GM19463 (cell line): ENCODE data around the gene JADE2.
"Not testable (repeated sequence)": the region's sequence is repeated elsewhere in the genome, so short reads cannot be mapped to it uniquely, and the experiment has no call there.

Experiments used
- ATAC-seq: cut with Tn5 transposase; IDR thresholded peaks from one replicate; pipeline ENCODE4 v1.9.1; 2021; ENCODE audit warnings: mild to moderate bottlenecking, moderate library complexity; ENCODE audit not compliant: unreplicated experiment

Gene JADE2

DNA sequence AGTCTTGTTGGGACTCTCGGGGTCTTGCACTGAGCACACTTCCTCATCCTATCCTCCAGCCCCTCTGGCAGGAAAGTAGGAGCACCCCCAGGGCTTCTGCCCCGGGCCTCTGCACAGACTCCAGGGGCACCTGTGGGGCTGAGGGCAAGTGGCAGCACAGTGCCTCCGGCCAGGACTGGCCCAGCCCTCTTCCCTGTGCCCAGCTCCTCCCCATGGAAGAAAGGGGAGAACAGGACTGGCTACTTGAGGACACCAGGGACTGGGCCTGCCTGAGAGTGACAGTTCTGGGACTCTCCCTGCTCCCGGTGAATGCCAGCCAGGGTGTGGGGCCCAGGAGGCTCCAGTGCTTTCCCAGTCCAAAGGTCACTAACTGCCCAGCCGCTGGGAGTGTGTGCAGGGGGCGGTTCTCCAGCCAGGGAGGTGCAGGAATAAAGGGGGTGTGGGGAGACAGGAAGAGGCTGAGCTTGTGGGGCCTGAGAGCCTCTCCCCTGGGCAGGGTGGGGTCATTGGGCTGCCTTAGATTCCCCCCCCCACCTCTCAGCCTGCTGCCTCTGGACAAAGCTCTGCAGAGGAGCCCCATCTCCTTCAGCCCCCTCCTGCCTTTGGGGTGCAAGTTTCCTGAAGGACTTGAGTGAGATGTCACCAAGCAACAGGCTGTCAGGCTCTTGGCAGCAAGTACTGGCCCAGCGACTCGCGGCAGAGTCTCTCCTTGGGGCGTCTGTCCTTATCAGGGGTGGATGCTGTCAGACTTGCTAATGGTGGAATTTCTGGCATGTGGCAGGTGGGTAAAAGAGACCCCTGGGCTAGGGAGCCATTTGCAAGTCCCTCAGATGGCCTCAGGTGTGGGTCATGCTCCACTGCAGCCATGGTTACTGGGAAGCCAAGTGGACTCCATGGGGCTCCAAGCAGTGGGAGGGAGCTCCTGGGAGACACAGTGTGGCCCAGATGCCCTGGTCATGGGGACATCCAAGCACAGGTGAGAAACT, 19.1 kb upstream of the JADE2 start:
- no peak for ATAC-seq

DNA sequence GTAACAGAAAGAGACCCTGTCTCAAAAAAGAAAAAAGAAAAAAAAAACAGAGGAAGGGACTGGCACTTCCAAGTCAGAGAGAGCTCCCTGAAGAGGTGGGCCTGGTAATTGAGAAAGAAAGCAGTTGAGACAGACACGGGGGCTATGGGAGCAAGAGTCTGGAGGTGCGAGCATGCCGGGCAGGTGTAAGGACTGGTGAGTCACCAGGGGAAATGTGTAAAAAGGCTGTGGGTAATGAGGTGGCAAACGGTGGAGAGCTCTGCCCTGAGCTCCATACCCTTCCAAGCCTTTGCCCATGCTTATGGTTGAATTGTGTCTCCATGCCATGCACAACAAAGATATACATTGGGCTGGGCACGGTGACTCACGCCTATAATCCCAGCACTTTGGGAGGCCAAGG, 18.0 kb upstream of the JADE2 start:
- no peak for ATAC-seq

DNA sequence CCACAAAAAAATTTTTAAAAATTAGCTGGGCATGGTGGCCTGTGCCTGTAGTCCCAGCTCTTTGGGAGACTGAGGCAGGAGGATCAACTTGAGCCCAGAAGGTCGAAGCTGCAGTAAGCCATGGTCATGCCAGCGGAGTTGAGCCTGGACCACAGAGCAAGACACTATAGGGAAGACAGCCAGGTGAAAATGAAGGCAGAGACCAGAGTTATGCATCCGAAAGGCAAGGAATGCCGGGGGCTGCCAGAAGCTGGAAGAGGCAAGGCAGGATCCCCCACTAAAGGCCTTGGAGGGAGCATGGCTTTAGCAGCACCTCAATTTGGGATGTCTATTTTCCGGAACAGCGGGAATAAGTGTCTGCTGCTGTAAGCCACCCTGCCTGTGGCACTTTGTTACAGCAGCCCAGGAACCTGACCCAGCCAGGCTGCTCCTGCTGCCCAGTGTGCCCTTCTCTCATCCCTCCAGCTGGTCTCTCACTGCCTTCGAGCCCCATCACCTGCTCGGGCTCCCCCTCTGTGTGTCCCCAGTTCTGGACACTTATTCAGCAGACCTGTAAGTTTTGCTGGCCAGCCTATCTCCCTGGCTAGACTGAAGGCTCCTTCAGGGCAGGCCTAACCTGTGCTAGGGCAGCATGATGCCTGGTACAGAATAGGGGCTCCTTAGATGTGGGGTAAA, 16.8 kb upstream of the JADE2 start:
- no peak for ATAC-seq

DNA sequence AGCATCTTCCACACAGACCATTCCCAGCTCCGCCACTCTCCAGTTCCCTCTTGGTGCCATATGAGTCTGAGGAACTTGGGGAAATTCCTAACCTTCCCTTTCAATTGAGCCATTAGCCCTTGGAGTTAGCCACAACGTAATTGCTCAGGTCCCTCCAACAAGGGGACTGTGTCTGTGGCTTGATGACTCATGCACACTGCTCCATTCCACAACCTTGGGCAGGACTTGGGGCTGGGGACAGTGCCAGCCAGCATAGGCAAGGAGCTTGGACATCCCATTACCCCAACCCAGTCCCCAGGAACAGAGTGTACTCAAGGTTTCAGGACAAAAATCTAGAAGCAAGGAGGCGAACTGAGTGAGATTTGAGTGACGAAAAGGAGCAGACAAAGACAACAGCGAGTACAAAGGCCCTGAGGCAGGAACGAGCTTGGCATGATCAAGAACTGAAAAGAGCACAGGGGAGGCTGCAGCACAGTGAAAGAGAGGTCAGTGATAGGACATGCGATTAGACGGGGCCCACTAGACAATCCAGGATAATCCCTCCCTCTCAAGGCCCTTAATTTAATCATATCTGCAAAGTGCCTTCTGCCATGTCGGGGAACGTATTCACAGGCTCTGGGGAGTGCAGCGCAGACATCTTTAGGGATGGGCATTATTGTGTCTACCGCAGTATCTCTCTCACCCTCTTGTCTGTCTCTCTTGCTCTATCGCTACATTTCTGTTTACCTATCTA, 16.0 kb upstream of the JADE2 start:
- ATAC-seq, result no peak

DNA sequence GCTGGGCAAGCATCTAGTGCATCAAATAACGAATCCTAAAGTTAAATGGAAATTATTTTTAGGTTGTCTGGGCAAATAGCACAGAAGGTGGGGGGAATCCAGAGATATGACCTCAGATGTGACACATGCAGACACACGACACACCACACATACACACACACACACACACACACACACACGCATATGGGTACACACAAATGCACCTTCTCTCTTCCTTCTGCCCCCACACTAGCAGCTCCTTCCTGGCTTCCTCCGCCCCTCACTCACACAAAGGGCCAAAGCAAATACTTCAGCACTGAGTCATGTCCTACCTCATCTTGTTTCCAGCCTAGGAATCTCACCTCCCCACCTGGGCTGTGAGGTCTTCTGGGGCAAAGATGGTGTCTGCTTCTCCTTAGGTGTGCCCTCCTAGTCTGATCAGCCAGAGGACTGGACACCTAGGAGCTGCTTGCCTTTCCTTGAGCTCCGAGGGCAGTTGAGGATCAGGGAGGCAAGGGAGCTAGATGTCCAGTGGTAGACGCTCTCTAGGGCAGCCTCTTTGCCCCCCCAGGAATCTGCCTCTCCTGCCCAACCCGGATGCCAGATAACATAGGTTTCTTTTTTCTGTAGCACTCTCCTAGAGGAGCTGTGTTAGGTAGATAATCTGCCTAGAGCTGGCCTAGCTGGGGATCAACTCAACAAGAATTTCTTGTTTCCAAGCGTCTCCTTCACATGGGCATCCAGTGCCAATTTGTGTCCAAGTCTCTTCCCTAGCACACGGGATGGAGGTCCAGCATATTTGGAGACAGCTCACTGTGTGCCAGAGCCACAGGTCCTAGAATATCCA, 14.3 kb upstream of the JADE2 start:
- no peak for ATAC-seq

DNA sequence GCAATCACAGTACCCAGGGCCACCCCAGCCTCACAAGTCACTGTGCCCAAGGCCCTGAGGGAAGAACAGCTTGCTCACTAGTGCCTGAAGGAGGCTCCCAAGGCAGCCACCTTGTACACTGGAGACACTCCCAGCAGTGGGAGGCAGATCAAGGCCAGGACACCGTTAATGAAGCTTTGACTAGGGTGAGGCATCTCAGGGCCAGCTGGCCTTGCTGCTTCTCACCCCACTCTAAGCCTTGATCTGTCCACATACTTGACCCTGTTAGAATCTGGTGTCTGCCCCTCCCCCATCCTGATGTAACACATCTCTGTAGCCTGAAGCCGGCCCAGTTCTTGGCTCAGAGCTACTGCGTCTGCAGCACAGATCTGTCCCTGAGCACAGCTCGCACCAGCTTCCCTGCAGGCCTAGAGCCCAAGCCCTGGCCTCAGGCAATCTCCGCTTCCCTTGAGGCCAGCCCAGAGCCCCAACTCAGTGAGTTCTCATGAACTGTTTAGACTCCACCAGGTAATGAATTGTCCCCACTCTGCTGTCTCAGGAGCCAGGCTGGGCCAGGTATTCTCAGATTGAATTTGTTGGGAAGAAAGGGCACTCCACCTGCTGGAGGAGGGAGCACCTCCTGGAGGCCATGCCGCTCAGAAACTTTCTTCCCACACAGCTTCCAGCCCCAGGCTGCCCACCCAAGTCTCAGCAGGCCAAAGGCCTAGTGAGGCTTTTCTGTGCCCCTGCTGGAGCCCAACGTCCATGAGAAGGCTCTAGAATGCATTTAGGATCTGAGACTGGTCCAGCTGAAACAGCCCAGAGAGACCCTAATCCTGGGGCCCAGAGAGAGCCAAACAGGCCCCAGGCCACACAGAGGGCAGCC, 13.4 kb upstream of the JADE2 start:
- ATAC-seq, result no peak

DNA sequence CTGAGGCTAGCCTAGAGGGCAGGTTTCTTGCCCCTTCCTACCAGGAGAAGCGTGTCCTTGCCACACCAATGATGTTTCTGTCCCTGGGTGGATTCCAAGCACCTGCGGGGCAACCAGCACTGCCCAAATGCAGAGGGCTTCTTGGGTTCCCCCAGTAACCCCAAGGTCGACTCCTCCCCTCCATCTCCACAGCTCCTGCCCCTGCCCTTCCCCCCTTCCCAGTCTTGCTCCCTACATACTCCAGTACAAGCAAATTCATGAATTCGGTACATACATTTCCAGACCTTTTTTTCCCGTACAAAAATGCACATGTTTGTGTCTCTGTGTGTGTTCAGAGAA, 12.8 kb upstream of the JADE2 start:
- ATAC-seq, result no peak

DNA sequence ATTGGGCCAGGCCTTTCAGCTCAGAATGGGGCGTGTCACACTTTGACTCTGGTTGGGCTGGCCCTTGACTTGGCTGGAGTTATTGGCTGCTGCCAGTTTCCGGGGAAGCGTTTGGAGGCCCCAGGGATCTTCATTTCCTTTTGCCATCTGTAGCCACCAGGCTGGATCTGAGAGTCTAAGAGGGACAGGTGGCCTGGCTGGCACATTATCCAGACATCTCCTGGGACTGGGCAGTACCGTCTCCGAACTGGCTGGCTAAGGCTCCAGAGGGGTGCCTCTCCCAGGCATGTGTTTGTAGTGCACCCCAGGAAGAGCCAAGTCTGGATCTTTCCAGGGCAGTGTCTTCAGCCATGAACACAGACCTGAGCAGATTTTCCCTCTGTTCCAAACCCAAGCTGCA, 9.7 kb upstream of the JADE2 start:
- ATAC-seq, result no peak

DNA sequence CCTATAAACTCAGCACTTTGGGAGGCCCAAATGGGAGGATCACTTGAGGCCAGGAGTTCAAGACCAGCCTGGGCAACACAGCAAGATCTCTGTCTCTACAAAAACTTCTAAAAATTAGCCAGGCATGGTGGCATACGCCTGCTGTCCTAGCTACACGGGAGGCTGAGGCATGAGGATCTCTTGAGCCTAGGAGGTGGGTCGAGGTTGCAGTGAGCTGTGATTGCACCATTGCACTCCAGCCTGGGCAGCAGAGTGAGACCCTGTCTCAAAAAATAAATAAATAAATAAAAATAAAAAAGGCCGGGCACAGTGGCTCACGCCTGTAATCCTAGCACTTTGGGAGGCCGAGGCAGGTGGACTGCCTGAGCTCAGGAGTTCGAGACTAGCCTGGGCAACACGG, 8.5 kb upstream of the JADE2 start:
- not testable (repeated sequence) for ATAC-seq

DNA sequence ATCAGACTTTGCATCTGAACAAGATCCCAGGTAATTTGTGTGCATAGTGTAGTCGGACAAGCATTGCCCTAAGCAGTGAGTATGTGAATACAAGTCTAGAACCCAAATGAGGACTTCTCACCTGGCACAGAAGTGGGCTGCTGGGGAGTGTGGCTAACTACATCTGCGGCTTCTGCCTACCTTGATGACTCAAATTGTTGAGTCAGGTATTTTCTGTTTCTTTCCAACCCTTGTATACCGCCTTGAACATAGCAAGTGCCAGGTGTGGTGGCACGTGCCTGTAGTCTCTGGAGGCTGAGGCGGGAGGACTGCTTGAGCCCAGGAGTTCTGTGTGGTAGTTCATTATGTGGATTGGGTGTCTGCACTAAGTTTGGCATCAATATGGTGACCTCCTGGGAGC, 7.9 kb upstream of the JADE2 start:
- no peak for ATAC-seq

DNA sequence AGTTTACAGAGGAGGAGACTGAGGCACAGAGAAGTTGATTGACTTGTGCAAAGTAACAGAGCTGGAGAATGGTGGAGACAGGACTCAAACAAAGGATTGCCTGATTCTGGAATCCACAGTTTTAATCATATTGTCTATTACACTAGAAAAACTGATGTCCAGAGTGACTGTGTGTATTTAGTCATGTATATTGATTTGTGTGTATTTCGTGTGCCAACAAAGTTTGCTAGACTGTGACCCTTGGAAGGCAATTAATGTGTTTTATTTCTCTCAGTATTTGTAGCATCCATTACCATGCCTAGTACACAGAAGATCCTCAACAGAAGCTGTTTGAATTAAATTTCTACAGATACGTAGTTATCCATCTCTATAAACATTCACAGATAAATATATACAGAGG, 5.5 kb upstream of the JADE2 start:
- no peak for ATAC-seq

DNA sequence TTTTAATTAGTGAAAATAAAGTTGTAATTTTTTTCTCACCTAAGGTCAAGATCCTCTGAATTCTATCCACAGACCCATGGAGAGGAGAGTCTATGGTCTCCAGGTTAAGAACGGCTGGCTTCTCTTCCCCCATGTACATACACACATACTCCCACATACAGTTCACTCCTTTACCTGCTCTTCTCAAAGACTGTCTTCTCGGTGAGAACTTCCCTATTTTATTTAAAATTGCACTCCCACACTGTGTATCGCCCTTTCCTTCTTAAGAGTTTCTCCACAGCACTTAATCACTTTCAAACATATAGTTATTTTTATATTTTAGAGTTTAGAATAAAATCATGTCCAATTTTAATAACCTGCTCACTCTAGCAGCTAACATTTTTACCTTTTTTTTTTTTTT, 3.6 kb upstream of the JADE2 start:
- ATAC-seq, result no peak

DNA sequence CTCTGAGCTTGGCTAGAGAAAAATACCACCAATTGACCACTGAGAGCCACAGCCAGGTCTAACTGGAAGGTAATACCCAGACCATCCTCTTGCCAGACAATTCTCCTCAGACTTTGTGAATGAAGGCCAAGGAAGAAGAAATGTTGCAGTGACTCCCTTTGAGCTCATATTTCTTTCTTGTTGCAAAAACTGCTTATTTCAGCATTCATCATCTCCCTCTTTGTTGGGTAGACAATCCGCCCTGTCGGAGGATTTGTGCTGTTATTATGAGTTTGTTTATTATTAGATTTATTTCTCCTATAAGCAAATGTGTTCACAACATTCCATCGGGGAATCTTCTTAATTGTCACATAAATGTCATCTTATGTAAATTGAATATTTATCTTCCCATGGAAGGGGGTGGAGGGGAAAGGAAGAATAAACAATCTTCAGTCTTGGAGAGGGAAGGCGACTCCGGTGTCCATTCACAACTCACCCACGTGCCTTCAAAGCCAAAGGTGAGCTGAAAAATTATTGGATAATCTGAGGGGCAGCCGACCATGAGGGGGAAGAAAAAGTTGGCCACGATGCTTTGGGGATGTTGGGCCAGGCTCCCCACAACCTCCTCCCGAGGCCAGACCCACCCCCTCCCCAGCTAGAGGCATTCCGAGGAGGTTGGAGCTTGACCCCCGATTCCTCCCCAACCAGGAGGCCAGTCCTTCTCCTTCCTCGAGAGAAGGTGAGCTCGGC, 1.8 kb upstream of the JADE2 start:
- no peak for ATAC-seq

DNA sequence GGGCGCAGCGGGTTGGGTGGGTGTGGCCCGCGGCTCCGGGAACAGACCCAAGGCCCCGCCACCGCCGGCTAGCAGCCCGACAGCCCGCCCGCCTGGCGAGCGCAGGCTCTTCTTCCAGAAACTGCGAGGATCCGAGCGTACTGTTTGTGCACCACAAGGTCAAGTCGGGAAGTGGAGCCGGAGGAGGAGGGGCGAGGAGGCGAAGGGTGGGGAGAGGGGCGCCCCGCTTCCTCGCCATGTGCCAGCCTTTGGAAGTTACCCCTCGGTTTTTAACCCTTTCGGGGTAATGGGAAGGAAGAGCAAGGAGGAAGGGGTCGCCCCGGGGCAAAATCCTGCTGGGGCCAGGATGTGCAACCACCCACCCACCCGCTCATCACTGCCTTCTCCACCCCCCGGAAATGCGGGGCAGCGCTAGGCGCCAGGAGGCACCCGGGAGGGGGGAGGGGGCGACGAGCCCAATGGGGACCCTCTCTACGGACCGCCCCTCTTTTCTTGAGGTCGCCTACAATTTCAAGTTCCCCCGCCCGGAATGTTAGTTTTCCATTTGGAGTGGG, 1.1 kb upstream of the JADE2 start:
- ATAC-seq, result no peak

DNA sequence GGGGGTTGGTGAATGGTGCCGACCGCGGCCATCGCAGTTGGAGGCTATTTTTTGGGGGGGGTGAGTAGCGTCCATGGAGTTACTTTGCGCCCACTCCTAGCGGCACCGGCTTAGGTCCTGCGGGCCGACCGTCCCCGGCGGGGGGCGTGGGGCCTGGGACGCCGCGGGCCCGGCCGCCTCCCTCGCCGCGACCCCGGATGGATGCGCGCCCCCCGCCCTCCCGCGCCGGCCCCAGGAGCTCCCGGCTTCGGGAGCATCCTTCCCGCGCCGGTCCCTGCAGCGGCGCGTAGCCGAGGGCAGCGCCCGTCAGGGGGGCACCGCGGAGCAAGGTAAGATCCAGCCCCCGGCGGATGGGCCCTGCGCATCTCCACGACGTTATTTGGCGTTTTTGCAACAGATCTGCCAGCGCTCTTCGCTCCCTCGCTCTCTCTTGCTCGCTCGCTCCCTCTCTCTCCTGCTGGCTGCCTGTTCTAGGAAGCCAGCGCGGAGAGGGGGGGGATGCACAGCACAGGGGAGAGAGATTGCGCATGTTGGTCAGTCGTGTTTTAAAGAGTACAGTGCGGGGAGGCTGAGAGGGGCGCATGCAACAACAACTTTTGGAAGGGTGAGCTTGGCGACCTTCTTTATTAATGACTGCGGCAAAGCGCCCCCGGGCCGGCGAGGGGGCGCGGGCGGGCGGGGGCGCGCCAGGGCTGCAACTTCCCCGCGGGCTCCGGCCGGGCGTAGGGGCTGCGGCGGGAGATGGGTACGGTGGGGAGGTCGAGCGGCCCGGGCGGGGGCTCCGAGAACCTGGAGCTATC, 413 bp downstream of the JADE2 start:
- no peak for ATAC-seq

DNA sequence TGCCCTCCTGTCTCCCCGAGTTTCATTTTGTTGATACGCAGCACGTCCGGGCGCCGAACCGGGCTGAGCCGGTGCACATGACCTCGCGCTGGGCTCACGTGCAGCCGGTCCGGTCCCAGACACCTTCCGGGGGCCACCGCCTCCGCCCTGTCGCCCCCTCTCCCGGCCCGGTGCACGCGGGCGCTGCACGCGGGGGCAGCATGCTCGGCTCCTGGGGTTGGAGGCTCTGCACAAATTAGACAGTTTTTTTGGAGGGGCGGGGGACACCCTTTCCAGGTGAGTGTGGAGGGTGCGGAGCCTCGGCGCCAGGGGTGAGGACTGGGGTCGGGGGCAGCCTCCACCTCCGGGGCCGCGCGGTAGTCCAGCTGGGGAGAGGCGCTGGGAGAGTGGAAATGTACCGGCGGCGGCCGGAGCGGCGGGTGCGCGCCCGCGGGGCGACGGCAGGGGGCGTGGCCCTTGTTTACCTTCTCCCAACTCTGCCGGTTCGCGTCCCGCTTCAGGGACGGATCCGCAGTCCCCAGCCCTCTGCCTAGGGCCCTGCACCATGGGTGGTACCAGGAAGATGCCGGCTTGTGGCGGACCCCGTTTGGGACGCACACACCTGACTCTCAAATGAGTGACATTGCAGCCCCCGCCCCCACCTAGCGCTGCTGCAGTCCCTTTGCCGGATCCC, 1.1 kb downstream of the JADE2 start:
- peak; percentile 15 for ATAC-seq

DNA sequence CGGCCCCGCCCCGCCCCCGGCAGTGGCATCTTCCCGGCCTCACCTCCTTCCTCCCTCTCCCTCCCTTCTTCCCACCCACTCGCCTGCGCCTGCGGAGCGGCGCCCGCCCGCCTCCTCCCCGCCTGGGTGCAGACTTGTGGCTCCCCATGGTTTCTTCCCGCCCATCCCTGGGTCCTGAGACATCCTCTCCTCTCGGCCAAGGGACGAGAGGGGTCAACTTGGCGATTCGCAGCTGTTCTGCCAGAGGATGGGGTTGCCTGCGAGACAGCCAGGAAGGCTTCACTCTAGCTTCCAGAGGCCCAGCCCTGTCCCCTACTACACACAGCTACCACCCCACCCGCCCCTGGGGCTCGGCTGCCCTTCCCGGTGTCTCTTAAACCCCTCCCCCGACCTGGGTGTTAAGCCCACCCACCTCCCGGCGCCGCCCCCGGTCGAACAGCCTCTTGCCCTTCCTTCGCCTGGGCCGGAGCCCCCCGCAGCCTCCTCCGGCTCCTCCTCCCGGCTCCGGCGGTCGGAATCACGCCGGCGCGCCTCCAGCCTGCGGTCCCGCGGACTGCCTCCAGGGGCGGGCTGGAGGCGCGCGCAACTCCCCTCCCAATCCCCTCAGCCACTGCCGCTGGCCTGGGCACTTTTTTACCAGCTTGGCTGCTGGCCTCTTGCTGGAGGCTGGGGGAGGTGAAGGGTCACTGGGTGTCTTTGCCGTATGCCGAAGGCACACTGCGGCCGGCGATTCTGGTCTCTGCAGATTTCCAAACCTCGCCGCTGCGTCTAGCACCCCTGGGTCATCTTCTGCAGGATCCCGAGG, 1.9 kb downstream of the JADE2 start:
- ATAC-seq, result peak; percentile 52
